T-helper 22 cell (primary cell): ENCODE results near the gene PPP1R3E.
"Not testable (repeated sequence)": the region's sequence is repeated elsewhere in the genome, so short reads cannot be mapped to it uniquely, and the experiment has no call there.

ENCODE experiments used
- DNase-seq: peaks from one replicate; pipeline ENCODE4 v3.0.0-alpha.2; 2020; ENCODE audit warnings: low read depth

PPP1R3E gene

GRCh38 chr14:23297611-23298277 lies 4.9 kb downstream of the PPP1R3E start:
- no peak for DNase-seq

- no peak for DNase-seq
Measured at GRCh38 chr14:23297096-23297495, 5.6 kb downstream of the PPP1R3E start.

- DNase-seq = no peak
Measured at GRCh38 chr14:23296012-23296777, 6.5 kb downstream of the PPP1R3E start.

- peak; percentile 30 for DNase-seq
Measured at GRCh38 chr14:23294734-23295561, 7.7 kb downstream of the PPP1R3E start.

DNA sequence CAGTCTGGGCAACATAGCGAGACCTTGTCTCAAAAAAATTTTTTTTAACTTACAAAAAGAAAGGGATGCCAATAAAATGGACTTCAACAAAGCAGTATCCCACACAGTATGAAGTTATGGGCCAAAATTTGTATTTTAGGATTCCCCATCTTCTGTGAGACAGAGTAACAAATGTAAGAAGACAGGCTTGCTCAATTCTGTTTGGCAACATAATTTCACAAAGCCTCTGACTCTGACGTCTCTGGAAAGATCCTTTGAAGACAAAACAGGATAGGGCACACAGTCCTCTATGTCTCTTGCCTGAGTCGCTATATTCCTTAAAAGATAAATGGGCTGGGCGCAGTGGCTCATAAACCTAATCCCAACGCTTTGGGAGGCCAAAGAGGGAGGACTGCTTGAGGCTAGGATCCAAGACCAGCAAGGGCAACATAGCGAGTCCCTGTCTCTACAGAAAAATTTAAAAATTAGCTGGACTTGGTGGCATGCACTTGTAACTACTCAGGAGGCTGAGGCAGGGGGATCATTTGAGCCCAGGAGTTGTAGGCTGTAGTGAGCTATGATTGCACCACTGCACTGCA lies 15.7 kb downstream of the PPP1R3E start:
- DNase-seq = no peak

DNA sequence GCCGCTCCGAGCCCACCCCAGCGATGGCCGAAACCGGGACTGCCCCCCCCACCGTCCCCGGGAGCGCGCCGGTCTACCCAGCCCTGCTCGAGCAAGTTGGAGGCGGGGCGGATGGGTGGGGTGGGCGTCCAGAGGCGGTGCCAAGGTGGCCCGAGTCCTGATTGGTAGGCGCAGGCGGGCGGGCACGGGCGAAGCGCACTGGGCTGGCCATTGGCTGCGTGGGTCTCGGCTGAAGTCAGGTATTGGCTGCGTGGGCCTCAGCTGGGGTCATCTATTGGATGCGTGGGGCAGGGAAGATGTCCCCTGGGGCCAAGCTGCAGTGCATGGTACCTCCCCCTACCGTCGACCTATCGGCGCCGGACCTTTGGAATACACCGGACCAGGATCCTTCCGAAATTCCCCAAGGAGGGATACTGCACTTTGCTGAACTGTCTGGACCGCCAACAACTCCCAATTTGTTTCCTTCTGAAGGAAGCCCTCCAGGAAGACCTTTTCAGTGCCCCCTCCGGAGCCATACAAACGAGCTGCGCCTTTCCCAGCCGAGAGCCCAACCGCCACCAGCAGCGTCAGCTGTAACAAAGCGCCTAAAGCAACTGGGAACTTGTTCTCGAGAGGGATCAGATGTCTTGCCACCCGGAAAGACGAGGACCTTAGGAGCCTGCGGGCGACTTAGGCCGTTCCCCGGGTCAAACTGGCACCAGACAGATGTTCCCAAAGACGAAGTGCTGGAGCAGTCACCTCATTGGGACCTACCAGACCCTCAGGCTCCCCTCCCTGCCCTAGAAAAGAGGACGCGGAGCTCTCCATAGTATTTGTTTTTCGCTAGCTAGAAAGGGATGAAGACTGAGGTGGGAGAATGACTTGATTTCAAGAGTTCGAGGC lies 16.4 kb downstream of the PPP1R3E start, which contains the start of gene HOMEZ:
Gene HOMEZ, minus strand, starts transcription at position 113 of the 882 bp plus-strand sequence. CDS start 180 bp downstream, outside the sequence.
- peak; percentile 95 for DNase-seq

DNA sequence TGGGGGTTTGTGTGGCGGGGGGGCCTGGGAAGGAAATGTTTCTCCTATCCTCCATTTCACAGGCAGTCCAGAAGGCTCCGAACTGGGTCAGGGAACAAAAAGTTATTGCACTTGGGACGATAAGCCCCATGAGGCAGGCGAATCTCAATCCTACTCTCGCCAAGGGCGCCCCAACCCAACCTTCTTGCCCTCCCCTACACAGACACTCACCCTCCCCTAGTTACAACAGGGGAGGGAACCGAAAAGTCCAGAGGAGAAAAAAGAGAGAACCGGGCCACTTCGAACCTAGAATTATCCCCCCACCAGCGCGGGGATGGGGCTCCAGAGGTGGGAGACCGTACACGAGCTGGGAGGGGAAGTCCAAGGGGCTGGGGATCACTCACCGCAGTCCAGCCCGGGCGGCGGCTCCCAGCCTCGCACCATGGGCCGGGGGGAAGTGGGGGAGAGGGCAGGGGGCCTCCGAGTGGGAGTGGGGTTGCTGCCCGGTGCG lies 17.1 kb downstream of the PPP1R3E start:
- DNase-seq = no peak

GRCh38 chr14:23284654-23285529 lies 17.8 kb downstream of the PPP1R3E start:
- no peak for DNase-seq

GRCh38 chr14:23281247-23281646 lies 21.4 kb downstream of the PPP1R3E start:
- no peak for DNase-seq

DNA sequence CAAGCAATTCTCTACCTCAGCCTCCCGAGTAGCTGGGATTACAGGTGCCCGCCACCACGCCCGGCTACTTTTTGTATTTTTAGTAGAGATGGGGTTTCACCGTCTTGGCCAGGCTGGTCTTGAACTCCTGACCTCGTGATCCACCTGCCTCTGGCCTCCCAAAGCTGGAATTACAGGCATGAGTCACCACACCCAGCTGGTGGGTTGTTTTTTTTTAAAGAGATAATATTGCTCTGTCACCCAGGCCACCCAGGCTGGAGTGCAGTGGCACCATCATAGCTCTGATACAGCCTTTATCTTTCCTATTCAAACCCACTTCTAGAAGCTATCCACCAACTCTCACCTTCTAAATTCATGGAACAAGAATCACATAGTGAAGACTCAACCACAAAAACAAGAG lies 24.7 kb downstream of the PPP1R3E start:
- DNase-seq = not testable (repeated sequence)

DNA sequence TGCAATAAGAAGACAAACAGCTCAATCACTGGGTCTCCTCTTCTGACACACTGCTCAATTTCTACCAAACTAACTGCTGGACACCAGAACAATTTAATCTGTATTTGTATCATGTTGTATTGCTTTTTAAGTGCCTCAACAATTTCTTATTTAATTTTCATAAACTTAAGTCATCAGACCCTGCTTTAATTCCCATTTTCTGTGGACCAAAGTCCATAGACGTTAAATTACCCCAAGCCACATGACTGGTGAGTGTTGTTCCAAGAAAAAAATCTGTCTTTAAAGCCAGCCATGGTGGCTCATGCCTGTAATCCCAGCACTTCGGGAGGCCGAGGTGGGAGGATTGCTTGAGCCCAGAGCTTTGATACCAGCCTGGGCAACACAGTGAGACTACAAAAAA lies 25.5 kb downstream of the PPP1R3E start:
- no peak for DNase-seq

DNA sequence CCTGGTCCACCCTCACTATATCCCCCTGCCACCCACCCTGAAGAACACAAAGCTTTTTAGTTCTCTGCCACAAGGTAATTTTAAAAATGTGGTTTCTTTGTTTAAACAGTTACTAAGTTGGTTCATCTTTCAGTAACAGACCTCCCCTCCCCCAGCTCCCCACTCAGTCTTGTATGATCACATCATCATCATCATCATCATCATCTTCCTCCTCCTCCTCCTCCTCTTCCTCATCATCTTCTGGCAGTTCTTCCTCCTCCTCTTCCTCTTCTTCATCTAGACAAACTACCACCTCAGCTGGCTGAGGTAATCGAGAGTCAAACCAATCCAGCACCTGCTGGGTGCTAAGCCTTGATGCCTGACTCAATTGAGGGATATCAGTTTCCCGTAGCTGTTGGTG lies 27.2 kb downstream of the PPP1R3E start:
- DNase-seq = no peak

DNA sequence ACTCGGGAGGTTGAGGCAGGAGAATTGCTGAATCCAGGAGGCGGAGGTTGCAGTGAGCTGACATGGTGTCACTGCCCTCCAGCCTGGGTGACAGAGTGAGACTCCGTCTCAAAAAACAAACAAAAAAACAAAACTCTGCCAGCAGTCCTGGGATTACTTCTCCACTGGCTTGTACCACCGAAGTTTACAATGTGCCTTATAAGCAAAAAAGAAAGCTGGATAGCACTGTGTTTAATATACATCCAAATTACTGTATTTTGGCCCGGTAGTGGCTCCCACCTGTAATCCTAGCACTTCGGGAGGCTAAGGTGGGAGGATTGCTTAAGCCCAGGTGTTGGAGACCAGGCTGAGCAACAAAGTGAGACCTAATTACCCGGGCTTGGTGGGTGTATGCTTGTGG lies 33.5 kb downstream of the PPP1R3E start:
- no peak for DNase-seq

- DNase-seq = not testable (repeated sequence)
Measured at GRCh38 chr14:23260849-23261248, 41.8 kb downstream of the PPP1R3E start.

DNA sequence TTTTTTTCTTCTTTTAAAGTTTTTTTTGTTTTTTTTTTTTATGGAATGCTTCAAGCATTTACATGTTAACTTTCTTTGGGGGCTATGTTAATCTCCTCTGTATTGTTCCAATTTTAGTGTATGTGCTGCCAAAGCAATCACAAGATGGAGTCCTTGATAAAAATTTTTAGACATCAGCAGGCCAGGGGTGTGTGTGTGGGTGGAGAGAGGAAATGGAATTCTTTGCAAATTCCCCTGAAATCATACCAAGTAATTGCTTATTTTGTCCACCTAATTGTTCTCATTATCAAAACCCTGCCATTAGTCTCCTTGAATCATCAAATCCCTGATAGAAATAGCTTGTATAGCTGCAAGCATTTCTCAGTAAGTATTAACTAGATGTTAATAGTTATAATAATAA lies 43.2 kb downstream of the PPP1R3E start:
- DNase-seq = no peak

DNA sequence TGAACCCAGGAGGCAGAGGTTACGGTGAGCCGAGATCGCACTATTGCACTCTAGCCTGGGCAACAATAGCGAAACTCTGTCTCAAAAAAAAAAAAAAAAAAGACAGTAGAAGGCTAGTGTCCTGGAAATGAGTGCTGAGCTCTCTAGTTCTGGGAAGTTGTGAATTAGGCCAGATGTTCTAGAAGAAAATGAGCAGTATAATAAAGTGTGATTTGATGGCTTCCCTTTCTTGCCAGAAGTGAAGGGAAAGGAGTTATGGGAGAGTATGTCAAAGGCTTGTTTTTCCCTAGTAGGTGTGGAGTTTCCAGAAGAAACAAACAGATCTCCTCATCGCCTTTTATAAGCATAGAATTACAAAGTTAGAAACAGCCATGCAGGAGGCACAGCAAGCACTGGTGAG lies 44.4 kb downstream of the PPP1R3E start:
- DNase-seq = no peak

- no peak for DNase-seq
Measured at GRCh38 chr14:23252420-23253333, 50.0 kb downstream of the PPP1R3E start.

GRCh38 chr14:23252006-23252405 lies 50.7 kb downstream of the PPP1R3E start:
- DNase-seq = no peak

DNA sequence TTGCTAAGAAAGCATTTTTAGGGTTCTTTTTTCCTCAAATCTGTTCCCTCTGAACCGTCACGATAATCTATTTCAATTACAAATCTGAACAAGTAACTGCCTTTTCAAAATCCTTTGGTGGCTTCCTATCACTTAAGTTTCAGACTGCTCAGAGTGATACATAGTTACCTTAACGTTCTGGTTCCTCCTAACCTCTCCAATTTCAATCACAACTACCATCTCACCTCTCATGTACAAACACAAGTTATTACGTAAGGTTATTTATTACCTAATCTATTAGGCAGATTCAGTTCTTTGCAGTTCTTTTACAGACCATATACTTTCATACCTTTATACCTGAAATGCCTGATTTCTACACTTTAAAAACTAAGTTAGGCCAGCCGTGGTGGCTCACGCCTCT lies 52.8 kb downstream of the PPP1R3E start:
- DNase-seq = no peak
